HG02610 (cell line): Measurements from ENCODE around the gene KBTBD13.

Experiments used
- ATAC-seq: cut with Tn5 transposase; IDR thresholded peaks from one replicate; pipeline ENCODE4 v1.9.1; 2021; ENCODE audit warnings: mild to moderate bottlenecking, moderate library complexity; ENCODE audit not compliant: unreplicated experiment

Gene KBTBD13

GRCh38 chr15:65050270-65050669 is 26.3 kb upstream of the KBTBD13 start:
- no peak for ATAC-seq

- ATAC-seq, result no peak
Measured at GRCh38 chr15:65051266-65051665, 25.3 kb upstream of the KBTBD13 start.

DNA sequence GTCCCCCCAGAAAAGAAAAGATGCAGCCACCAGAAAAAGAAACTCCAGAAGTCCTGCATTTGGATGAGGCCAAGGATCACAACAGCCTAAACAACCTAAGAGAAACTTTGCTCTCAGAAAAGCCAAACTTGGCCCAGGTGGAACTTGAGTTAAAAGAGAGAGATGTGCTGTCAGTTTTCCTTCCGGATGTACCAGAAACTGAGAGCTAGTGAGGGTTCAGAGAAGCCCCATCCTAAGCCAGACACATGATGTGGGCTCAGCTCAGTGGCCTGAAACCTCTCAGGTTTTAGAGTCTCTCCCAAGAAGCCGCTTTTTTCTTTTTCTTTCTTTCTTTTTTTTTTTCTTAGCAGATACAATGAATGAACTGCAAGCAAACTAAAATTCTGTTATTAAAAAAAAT is 23.6 kb upstream of the KBTBD13 start:
- no peak for ATAC-seq

DNA sequence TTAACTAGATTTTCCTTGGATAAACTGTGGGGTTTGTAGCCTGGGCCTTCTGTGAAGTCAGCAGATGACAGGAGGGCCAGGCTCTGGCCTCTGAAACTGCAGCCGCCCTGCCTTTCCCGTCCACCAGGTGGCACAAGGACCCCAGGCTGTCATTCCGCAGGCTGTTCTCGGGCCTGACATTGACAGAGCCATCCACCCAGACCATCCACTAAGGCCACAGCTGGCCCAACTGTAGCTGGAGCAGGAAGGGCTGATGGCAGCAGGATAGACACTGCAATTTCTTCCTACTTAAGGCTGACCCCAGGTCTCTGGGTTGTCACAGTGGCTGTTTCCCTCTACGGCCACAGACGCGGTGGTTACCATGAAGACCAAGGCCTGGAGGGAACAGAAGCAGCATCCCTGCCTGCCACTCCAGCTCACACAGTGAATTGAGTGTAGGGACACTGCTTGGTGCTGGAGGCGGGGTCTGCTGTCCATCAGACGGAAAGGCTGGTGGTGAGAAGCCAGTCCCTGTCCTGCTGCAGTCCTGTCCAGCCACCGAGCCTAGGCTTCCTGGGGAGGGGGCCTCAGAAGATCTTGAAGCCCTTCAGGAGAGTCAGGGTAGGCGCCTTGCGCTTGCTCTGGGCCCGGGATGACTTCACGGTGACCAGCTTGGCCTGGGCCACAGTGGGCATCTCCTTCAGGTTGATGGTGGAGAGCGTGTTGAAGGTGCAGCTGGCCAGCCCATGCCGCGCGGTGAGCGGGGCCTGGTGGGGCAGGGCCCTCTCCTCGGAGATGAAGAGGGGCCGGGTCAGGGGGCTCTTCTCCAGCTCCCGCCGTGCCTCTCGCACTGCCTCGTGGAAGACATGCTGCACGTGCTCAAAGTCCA is 22.0 kb upstream of the KBTBD13 start:
- no peak for ATAC-seq

DNA sequence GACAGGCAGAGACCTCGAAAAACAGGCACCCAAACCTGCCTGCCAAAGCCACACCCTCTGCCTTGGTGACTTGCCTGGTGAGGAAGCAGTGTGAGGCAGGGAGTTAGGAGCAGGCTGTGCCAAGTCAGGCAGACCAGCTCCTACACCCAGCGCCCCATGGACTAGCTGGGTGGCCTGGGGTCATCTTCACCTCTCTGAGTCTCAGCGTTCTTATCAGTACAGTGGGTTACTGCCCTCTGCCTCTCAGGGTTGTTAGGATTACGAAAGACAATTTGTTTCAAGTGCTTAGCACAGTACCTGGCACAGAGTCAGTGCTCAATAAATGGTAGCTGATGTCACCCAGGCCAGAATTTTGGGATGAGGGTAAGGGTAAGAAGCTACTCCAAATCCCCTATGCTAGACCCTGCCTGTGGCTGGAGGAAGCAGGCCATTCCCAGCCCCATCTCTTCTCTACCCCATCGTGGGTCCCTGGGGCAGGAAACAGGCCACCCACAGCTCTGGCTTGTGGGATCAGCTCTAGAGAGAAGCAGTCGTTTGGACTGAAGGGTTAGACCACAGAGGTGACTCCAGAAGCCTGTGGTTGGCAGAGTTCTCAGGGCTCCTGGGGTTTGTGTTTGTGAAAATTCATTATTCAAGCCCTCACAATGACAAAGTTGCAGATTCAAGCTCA is 21.2 kb upstream of the KBTBD13 start:
- no peak for ATAC-seq

GRCh38 chr15:65056106-65056505 is 20.4 kb upstream of the KBTBD13 start:
- ATAC-seq, result no peak

- ATAC-seq, result no peak
Measured at GRCh38 chr15:65056868-65057548, 19.5 kb upstream of the KBTBD13 start.

DNA sequence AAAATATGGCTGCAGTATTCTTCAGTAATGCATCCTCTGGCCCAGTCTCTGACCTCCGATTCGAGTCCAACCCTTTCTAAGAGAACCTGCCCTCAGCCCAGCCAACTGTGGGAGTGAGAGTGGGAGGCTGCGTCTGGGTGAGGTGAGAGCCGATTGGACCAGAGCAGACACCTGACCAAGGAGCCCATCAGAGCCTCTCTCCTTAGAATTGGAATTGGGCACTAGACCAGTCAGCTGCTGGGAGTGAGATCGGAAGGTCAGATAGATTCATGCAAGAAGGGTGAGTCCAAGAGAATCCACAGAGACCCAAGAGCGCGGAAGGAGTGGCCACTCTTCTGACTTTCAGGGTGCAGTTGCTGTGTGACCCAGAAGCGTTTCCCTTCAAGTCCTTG is 19.0 kb upstream of the KBTBD13 start:
- no peak for ATAC-seq

DNA sequence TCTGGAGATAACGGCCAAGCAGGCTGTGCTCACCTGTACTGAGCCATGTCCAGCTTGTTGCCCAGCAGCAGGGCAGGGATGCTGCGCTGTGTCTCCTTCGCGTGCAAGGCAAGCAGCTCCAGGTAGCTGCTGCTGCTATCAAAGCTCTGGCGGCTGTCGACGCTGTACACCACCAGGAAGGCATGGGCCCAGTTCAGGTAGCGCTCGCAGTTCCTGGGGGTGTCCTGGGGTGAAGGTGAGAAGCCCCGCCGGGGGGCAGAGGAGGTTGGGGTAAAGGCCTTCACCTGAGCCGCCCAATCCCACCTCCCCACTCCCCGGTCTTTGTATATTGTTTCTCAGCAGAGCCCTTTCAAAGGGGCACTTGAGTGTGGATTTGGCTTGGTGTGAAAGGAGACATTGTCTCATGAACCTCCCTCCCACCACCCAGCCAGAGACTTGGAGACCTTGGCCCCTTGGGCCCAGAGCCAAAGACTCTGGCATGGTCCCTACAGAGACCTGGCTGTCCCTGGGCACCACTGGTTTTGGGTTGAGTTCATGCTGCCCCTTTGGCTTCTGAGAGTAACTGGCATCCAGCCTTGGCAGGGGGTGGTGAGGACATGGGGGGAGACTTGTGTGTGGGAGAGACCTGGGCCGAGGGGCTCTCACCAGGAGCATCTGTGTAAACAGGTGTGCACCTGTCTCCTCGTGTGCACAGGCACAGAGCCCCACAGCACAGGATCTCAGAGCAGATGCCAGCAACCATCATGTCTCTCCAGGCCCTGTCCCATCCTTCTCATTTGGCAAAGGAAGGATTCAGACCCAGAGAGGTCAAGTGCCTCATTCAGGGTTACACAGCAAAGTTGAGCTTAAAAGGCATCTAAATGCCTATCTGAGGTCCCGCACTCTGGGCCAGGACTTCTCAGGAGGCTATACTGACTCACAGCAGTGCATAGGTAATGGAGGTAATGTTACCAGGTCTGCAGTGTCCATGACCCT is 17.9 kb upstream of the KBTBD13 start:
- no peak for ATAC-seq

GRCh38 chr15:65059369-65059750 is 17.2 kb upstream of the KBTBD13 start:
- no peak for ATAC-seq

DNA sequence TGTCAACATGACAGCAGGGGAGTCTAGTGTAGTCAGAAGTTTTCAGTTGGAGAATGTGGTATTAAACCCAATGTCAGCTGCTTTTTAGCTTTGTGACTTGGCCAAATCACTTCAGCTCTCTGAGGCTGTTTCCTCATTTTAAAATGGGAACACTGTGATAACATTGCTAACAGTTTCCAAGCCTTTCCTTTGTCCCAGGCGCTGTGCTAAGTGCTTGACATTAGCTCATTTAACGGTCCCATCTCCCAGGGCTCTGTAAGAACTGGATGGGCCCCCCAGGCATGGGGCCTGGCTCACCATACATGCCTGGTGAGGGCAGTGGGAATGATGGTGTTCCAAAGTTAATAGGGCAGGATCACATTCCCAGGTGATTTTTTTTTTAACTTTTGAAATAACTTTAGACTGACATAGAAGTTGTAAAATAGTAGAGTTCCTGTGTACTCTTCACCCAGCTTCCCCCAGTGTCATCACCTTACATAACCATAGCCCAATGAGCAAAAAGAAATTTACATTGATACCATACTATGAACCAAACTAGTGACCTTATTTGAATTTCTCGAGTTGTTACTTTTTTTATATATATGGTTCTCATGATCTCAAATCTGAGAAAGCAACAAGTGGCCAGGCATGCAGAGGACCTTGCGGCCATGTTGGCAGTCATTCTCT is 16.5 kb upstream of the KBTBD13 start:
- ATAC-seq, result no peak

- no peak for ATAC-seq
Measured at GRCh38 chr15:65060641-65061397, 15.7 kb upstream of the KBTBD13 start.

GRCh38 chr15:65062061-65062460 is 14.5 kb upstream of the KBTBD13 start:
- no peak for ATAC-seq

DNA sequence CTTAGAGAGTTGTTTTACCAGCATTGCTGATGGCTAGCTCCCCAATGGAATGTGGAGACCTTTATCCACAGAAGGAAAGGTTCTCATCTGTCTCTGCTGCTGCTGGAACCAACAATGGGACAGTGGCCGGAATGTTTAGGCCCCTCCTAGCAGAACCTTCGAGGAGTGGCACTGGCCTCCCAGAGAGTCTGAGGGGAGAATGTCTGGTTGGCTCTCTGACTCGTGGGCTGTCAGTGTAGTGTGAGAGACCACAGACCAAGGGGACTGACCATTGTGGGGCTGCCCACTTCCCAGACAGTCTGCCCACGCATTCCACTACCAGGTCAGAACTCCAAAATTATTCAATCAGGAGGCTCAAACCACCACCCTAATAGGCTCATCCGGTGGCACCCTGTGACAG is 13.8 kb upstream of the KBTBD13 start:
- no peak for ATAC-seq

GRCh38 chr15:65066001-65066634 is 10.4 kb upstream of the KBTBD13 start:
- ATAC-seq, result no peak

DNA sequence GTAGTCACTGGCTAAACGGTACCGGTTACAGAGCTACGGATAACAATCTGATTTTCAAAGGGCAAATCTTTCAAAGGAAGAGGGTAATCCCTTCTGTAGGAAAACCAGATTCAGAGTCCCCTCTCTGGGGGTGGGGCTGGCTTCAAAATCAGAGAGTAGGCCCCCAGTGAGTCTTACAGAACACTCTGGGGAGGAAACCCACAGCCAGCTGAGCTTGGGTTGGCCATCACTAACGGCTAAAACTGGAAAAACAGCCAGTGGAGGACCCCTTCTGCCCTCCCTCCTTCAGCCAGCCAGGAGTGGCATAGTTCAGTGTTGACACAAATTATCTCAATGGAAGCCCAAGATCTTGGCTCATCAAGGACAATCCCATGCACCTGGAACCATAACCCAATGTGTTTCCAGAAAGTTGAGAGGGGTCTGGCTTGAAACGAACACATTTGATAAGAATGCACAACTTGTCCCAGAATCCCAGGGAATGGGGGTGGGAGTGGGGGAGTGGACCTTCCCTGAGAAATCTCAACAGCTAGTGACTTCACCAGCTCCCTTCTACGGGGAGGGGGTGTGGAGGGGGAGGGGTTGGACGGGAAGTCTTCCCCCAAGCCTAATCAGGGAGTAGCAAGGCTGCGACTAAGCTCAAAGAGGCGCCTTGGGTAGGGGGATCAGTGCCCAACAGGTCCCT is 9.8 kb upstream of the KBTBD13 start:
- no peak for ATAC-seq

DNA sequence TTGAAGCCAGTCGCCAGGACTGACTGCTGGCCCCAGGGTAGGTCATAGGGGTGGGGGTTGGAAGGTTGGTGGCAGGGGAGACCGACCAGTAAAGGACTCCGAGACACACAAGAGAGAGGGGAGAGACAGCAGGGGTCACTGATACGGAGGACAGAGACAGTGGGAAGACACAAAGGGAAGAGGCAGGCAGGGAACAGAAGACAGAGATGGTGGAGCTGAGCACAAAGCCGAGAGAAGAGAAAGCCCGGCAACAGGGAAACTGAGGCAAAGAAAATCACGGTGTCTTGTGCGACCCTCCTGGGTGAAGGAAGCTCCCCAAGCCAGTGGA is 9.3 kb upstream of the KBTBD13 start:
- ATAC-seq, result no peak

- no peak for ATAC-seq
Measured at GRCh38 chr15:65067645-65068402, 8.7 kb upstream of the KBTBD13 start, which contains the start of gene RASL12. TSS of gene RASL12 (minus strand) at chr15:65067991. CDS start at chr15:65067835, 156 bp downstream.
